Measurements from ENCODE around the gene PRKCSH. TPM values are rescaled to one million over a fixed set of nuclear protein-coding genes. Genes with fewer than 3 reads are reported as not detected.
A peak's percentile ranks its signal among the peaks of the same experiment; 100 is the strongest.

PRKCSH gene
- total RNA-seq, 1 donor from 2014 or later, result 391 TPM

GRCh38 chr19:11485245-11485837 is 49.9 kb downstream of the PRKCSH start:
- H3K4me1 Mint-ChIP-seq, result peaks cover 5% of the 10 kb centered on the region
- DNase-seq (ENCODE audit: low read depth, low spot score), result no peak
- H3K4me3 Mint-ChIP-seq, result peak overlapping the region; percentile 58
- TF ChIP-seq, protein P1, sequence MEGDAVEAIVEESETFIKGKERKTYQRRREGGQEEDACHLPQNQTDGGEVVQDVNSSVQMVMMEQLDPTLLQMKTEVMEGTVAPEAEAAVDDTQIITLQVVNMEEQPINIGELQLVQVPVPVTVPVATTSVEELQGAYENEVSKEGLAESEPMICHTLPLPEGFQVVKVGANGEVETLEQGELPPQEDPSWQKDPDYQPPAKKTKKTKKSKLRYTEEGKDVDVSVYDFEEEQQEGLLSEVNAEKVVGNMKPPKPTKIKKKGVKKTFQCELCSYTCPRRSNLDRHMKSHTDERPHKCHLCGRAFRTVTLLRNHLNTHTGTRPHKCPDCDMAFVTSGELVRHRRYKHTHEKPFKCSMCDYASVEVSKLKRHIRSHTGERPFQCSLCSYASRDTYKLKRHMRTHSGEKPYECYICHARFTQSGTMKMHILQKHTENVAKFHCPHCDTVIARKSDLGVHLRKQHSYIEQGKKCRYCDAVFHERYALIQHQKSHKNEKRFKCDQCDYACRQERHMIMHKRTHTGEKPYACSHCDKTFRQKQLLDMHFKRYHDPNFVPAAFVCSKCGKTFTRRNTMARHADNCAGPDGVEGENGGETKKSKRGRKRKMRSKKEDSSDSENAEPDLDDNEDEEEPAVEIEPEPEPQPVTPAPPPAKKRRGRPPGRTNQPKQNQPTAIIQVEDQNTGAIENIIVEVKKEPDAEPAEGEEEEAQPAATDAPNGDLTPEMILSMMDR (conservative IDR thresholded peaks at IDR 0.05), result no peak
- no peaks in the 10 kb centered on the region for H3K36me3 Mint-ChIP-seq (ENCODE audit: low read depth)
- no peaks in the 10 kb centered on the region for H3K9me3 Mint-ChIP-seq
- H3K27me3 Mint-ChIP-seq (ENCODE audit: low read depth), result peaks cover 32% of the 10 kb centered on the region
- no peak overlapping the region for H3K27ac Mint-ChIP-seq (ENCODE audit: unreplicated experiment)

DNA sequence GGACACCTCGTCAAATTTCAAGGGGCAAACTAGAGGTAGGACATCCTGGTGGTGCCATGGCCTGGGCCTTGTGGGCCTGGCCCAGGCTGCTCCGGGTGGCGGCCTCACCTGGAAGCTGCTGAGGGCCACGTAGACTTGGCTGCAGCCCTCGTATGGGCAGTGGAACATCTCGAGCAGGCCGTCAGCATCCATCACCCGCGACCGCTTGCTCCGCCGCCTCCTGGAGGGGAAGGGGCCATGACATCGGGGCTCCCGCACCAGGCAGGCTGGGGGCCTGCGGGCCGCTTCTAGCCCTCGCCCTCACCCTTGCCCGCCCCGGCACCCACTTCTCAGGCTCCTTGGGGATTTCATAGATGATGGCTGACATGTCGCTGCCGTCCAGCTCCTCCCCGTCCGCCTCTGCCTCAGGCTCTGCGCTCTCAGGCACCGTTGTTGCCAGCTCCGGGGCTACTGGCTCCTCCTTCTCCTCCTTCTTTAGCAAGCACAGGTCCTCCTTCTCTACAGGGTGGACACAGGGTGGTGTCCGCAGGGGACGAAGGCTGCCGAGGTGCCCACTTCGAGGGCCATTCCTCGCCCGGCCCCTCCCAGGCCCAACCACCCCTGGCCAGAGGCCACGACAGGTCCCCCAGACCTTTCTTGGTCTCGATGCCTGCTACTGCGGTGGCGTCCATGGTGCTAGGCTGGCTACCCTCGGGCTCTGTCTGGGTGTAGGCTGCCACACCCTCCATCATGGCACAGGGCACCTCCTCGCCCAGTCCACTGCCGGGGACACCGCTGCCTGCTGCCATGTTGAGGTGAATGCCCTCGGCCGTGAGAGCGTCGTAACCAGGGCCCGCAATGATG is 51.4 kb downstream of the PRKCSH start:
- Mint-ChIP-seq H3K27me3 (ENCODE audit: low read depth) (peaks cover 21% of the 10 kb centered on the region), H3K4me3 (no peak overlapping the region), H3K9me3 (no peaks in the 10 kb centered on the region), H3K4me1 (peaks cover under 1% of the 10 kb centered on the region), H3K27ac (ENCODE audit: unreplicated experiment) (no peak overlapping the region), H3K36me3 (ENCODE audit: low read depth) (peaks cover 3% of the 10 kb centered on the region)
- TF ChIP-seq, protein P1 (conservative IDR thresholded peaks at IDR 0.05), result no peak
- DNase-seq (ENCODE audit: low read depth, low spot score), result no peak

DNA sequence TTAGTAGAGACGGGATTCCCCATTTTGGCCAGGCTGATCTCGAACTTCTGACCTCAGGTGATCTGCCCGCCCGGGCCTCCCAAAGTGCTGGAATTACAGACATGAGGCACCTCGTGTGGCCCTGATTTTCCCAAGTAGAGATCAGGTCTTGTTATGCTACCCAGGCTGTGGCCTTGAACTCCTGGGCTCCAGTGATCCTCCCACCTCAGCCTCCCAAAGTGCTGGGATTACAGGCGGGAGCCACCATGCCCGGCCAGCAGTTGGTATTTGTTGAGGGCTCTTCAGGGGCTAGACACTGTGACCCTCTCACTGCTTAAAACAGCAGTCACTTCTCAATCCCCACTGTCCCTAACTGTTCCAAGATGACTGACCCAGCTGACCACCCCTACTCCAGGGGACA is 53.9 kb downstream of the PRKCSH start:
- Mint-ChIP-seq H3K27ac (ENCODE audit: unreplicated experiment) (no peak overlapping the region), H3K27me3 (ENCODE audit: low read depth) (peaks cover 5% of the 10 kb centered on the region), H3K9me3 (no peaks in the 10 kb centered on the region), H3K36me3 (ENCODE audit: low read depth) (peaks cover 3% of the 10 kb centered on the region), H3K4me3 (no peak overlapping the region), H3K4me1 (no peaks in the 10 kb centered on the region)
- no peak for DNase-seq (ENCODE audit: low read depth, low spot score)
- TF ChIP-seq, protein P1 (conservative IDR thresholded peaks at IDR 0.05), result no peak

DNA sequence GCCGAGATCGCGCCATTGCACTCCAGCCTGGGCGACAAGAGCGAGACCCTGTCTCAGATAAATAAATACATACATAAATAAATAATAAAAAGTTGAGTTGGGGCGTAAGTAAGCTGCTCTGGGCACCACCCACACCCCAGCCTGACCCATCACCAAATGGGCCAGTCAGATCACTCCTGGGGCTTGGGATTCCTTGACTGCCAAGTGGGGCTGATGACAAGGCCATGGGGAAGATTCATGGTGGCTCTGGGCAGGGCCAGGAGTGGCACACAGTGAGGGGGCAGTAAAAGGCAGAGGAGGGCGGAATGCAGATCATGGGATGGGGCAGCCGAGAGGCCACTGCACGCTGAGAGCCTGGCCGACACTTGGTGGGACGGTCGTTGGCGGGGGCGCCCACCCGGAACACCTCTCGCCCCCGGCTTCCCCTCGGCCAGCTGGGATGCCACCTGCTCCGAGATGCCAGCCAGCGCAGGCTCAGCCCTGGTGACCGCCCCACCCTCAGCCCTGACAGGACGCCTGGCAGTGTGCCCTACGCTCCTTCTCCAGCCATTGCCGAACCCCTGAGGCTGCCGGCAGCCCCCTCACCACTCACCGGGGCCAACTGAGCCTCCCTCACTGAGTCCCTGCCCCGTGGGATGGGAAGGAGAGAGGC is 59.3 kb downstream of the PRKCSH start:
- Mint-ChIP-seq H3K4me3 (no peak overlapping the region), H3K27ac (ENCODE audit: unreplicated experiment) (no peak overlapping the region), H3K27me3 (ENCODE audit: low read depth) (no peaks in the 10 kb centered on the region), H3K4me1 (no peaks in the 10 kb centered on the region), H3K36me3 (ENCODE audit: low read depth) (peaks cover 3% of the 10 kb centered on the region), H3K9me3 (no peaks in the 10 kb centered on the region)
- no peak for DNase-seq (ENCODE audit: low read depth, low spot score)
- TF ChIP-seq, protein P1 (conservative IDR thresholded peaks at IDR 0.05), result no peak

DNA sequence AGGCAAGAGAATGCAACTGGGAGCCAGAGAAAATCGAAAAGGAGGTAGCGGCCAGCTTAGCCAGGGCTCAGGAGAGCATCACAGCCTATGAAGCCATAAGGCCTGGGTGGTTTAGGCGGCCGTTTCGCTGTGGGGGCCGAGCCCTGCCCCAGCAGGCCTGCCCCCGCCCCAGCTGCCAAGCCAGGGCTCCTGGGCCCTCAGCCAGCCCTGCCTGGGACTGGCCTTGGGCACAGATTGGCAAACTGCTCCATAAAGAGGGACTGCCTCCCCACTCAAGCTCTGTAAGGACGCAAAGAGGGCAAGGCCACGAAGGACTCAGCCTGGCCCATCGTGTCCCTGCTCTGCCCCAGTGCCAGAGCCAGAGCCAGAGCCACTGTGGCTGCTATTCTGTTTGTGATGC is 60.0 kb downstream of the PRKCSH start:
- Mint-ChIP-seq H3K27ac (ENCODE audit: unreplicated experiment) (no peak overlapping the region), H3K4me1 (no peaks in the 10 kb centered on the region), H3K36me3 (ENCODE audit: low read depth) (peaks cover 3% of the 10 kb centered on the region), H3K27me3 (ENCODE audit: low read depth) (no peaks in the 10 kb centered on the region), H3K9me3 (no peaks in the 10 kb centered on the region), H3K4me3 (no peak overlapping the region)
- DNase-seq (ENCODE audit: low read depth, low spot score), result no peak
- TF ChIP-seq, protein P1 (conservative IDR thresholded peaks at IDR 0.05), result no peak

All from neural crest cell (in vitro differentiated cells).